Activated CD4-positive, CD25-positive, alpha-beta regulatory T cell (primary cell): ENCODE results near the gene SATB1.
"Not testable (repeated sequence)": the region's sequence is repeated elsewhere in the genome, so short reads cannot be mapped to it uniquely, and the experiment has no call there.

Experiments used
- DNase-seq, 4 experiments: peaks; one replicate each; lab custom pipeline; 2025; lab: John Stamatoyannopoulos, UW

The SATB1 gene

DNA sequence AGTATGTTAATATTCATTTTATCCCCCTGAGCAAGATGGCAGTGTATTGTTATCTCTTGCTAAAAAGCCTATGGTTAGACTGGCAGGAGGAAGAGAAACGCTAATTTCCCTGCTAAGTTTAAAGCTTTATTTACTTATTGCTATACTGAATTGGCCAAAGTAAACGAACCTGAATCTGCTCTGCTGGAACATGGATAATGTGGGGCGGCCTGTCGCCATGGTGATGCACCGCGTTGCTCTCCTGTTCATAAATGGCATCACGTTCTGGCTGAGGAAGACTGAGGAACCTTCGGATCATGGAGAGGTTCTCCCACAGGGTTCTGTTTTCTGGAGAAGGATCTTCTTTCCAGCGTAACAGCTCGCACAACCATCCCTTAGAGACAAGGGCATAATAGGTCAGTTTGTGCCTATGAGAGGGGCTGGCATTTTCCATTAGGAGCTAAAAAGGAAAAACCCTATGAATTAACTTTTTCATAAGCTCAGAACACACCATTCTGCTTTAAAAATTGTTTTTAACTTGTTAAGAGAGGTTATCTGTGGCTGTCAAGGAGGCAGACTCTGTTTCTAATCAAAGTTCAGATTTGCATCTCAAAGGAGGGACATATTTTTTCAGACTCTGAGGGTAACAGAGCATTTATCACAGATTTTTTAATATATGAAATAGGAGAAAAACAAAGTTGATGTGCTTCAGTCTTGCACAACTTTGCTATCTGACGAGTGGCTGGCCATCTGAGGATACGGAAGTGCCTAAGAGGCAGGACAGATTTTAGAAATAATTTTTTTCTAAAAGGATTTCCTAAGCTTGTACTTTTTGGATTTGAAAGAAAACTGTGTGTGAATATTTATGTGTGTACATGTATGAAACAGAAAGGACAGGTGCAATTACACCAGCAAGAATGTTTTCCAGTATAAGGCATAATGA lies 73.1 kb downstream of the SATB1 start:
- DNase-seq, result no peak

DNA sequence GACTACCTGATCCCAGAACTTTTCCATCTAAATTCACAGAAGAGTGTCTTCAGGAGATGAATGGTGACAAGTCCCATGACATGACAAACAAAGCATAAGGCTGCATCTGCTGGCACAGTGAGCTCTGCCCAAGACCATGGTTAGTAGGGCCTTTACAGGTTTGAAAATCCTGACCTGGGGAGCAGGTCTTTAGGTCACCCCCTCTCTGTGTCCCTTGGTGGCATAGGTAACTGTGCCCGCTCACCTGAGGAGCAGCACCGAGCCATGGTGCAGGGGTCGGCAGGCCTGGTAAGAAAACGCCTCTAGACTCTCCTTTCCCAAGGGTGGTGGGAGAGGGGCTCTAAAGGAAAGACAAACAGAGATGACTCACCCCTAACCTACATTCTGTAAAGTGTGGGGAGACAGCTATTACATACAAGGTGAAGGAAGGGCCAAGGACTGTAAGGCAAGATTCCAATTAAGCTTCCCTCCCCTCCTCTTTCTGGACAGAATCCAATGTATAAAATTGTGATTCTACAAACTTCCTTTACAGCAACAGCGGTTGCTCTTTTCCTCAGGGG lies 74.0 kb downstream of the SATB1 start:
- no peak for DNase-seq

DNA sequence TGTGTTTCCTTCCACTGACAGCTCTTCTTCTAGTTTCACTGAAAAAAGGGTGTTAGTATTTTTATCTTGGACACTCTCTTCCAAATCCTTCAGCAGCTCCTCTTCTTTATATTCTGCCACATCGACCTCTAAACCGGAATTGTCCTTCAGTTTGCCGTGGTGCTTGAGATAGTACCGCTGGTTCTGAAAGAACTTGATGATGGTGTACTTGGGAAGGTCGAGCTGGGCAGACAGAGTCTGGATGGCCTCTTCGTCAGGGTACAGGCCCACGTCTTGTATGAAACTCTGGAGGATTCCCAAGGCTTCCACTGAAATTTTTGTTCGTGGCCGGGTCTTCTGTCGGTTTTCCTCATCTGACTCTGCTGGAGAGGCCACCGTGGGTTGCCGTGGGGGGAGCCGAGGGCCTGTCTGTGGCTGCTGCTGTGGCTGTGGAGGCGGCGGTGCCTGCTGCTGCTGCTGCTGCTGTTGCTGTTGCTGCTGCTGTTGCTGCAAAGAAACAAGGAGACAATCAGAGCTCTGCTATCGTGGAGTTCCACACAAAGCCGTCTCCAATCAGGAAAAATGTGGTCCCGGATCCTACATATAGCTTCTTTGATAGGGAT lies 75.8 kb downstream of the SATB1 start:
- DNase-seq, result no peak

DNA sequence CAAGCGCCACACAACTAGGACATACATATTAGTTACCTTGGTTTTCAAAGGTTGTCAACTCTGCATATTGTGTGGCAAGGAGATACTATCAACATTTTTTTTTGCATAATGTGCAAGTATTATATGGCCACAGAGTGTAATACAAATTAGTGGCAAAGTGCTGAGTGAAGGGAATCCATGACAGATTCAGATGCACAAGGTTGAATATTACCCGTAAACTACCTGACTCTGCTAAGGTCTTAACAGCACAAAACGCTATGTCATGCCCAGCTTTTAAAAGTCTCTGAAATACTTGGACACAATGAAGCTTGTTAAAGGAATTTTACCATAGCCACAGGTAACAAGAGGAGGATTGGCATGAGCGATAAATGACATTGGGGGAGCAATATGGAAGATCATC lies 79.0 kb downstream of the SATB1 start:
- DNase-seq, result no peak

DNA sequence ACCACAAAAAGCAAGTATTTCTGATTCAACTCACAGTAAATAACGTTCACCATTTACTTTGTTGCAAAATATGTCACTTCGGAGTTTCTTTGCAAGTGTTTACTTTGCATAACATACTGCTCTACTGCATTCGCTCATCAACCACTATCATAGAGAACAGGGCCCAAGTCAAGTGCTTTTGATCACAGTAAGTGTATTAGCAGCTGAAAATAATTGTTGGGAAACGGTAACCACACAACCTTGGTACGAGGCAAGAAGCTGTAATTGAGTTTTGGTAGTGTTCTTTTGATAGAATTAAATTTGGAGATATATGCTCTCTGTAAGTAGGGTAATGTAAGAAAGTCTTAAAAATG lies 80.1 kb downstream of the SATB1 start:
- DNase-seq, result no peak

DNA sequence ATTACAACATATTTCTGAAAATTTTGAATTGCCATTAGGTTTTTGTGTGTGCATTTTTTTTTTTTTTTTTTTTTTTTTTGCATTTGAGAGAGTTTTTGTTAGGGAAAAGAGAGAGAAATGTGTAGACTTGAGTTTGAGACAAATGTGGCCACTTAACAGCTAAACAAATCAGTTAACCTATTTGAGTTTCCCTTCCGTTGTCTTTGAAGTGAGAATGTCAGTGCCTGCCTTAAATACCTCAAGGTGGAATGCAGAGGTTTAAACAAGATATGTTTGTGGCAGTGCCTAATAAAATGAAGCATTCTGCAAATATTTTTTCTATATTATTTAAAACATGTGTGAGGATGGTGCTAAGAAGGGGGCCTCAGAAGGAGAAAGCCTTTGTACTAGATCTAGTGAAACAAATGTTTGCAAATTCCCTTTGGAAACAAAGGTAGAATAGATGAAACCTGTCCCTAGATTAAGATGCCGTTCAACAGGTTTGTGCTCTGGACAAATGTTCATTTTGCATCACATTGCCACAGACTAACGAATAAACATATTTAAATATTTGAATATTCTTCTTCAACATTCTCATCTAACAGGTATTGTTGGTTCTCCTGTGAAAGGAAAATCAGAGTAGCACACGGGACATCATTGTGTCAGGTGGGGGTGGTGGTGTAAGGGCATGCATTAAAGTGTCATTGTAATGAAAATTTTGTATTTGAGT lies 80.7 kb downstream of the SATB1 start:
- no peak for DNase-seq

DNA sequence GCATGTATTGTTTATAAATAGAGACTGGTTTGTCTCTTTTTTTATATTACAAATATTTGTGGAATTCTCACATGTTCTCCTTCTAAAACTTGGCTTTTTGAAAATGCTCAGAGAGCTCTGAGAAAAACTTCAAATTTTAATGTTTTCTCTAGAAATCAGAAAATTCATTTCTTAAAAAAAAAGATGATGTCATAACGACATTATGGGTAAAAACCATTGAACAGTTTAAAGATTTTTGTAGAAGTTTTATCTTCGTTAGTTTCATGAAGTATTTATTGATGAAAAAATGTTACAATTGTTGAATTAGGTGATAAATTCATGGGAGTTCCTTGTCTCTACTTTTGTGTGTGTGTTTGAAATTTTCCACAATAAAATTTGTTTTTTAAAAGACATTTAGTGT lies 81.3 kb downstream of the SATB1 start:
- DNase-seq, result no peak

DNA sequence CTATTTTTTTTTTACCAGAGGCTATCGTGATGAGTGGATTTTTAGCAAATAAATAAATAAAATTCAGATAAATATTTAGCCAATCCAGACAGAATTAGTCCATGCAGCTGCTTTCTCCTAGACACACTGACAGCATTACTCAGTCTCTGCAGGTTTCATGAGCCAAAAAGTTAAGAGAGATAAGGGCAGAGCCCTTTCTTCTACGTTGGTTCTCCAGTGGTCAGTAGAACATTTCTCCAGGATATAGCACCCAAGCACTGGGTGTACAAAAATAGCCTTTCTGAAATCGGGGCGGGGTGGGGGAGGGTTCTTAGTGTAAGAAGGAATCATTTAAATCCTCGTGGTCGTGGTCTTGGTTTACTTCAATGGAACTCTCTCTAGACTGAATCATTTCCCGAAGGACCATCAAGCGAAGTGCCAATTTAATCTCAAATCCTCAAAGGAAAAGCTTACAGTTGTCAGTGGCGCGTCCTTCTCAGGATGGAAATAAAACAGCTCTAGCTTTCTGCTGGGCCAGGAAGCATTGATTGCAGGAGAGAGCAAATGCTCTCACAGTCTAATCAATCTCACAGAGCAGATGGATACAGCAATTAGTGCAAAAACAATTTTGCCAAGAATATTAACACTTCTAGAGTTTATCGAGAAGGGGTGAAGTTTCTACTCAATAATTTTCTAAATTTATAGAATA lies 86.2 kb downstream of the SATB1 start:
- no peak for DNase-seq

DNA sequence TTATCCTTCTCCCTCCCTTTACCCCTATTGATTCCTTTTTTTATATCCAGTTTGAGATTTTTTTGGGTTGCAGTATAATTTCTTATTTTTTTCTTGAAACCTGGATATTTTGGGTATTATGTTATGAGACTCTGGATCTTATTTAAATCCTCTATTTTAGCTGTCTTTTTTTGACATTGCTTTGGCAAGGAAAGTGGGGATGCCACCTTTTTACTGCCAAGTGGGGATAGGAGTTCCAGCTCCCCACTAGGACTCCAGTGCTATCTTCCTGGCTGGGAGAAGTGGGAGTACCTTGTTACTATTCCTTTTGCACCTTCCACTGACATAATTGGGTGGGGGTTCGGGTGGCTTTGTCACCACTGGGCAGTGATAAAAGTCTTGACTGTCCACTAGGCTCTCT lies 87.9 kb downstream of the SATB1 start:
- no peak for DNase-seq

DNA sequence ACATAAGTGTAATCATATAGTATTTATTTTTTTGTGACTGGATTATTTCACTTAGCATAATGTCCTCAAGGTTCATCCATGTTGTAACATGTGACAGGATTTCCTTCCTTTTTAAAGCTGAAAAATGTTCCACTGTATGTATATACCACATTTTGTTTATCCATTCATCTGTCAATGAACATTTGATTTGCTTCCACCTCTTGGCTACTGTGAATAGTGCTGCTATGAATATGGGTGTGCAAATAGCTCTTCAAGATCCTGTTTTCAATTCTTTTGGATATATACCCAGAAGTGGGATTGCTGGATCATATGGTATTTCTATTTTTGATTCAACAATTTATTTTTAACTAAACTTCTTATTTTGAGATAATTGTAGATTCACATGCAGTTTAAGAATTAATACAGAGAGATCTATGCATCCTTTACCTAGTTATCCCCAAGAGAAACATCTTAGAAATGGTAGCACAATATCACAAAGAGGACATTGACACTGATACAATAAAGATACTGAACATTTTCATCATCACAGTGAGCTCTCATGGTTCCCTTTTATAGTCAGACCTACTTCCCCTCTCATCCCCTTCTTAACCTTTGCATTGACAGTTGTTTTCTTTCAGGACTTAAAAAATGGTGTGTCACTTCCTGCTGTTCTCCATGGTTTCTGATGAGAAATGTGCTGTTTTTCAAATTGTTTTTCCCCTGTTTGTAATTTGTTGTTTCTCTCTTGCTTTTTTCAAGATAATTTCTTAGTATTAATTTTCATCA lies 90.1 kb downstream of the SATB1 start:
- DNase-seq, result no peak

DNA sequence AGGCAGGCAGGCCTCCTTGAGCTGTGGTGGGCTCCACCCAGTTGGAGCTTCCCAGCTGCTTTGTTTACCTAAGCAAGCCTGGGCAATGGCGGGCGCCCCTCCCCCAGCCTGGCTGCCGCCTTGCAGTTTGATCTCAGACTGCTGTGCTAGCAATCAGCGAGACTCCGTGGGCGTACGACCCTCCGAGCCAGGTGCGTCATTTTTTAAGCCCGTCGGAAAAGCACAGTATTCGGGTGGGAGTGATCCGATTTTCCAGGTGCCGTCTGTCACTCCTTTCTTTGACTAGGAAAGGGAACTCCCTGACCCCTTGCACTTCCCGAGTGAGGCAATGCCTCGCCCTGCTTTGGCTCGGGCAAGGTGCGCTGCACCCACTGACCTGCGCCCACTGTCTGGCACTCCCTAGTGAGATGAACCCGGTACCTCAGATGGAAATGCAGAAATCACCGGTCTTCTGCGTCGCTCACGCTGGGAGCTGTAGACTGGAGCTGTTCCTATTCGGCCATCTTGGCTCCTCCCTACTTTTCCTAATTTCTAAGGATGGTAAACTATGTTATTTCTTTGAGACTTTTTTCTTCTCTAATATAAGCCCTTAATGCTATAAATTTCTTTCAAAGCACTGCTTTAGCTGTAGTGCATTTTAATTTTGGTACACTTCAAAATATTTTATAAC lies 94.2 kb downstream of the SATB1 start:
- not testable (repeated sequence) for DNase-seq

DNA sequence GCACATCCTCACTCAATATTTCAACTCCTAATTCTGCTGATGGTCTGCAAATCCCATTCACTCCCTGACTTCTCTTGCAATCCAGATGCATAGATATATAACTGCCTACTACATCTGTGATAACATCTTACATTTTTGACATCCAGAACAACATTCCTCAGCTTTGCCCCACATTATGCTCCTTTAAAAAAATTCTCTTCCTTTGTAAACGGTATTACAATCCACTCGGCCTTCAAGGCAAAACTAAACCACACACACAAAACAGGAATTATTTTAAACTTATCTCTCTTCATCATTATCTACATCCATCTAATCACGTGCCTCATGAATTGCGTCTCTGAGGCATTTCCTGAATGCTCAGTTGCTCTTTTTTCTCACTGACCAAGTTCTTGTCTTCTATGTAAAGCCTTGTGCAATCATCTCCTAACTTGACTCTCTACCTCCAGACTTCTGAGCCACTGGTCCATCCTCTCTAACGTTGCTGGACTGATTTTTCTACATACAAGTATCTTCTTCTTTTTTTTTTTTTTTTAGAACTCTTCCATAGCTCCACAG lies 117.0 kb downstream of the SATB1 start:
- DNase-seq, result no peak

DNA sequence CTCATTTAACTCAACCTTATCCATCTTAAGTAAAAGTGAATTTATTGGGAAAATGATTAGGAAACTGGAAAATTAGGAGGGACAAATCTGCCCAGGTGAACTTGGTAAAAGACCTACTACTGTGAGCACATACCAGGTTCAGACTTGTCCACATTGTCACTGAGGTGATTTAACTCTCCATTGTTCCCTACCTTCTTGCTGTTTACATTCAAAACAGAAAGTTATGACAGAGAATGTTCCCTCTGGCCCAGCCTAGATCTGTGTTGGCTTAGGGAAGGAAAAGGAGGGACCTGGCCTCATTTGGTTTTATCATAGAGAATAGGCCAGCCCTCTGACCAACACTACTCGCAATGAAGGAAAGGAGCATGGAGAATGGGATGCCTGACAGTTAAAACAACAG lies 117.6 kb downstream of the SATB1 start:
- no peak for DNase-seq

DNA sequence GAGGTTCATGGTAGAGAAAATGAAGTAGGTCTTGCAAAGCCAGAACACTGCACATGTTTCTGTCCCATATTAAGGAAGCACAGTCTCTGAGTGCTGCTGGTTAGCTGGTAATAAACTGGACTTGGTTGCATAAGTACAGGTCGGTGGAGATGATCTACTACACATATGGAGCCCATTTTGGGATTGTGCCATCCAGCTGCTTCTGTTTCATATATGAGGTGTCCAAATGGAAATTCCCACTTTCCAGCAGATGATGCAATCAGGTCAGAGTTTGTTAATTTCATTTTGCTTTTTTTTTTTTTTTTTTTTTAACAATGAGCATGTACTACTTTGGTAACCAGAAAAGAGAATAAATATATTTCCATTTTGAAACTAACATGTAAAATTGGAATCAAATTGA lies 122.6 kb downstream of the SATB1 start:
- no peak for DNase-seq

DNA sequence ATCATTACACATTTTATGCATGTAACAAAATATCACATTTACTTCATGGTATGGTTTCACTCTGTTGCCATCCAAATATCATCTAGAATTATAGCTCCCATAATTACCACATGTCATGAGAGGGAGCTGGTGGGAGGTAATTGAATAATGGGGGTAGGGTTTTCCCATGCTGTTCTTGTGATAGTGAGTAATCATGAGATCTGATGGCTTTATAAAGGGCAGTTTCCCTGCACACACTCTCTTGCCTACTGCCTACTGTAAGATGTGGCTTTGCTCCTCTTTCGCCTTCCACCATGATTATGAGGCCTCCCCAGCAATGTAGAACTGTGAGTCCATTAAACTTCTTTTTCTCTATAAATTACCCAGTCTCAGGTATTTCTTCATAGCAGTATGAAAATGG lies 123.4 kb downstream of the SATB1 start:
- DNase-seq, result no peak

DNA sequence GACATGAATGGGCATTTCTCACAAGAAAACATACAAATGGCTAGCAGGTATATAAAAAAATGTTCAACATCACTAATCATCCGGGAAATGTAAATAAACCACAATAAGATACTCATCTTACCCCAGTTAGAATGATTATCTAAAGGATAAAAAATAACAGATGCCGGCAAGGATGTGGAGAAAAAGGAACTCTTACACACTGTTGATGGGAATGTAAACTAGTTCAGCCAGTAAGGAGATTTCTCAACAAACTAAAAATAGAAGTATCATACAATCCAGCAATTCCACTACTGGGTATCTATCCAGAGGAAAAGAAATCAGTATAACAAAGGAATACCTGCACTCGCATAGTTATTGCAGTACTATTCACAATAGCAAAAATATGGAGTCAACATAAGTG lies 124.2 kb downstream of the SATB1 start:
- no peak for DNase-seq

DNA sequence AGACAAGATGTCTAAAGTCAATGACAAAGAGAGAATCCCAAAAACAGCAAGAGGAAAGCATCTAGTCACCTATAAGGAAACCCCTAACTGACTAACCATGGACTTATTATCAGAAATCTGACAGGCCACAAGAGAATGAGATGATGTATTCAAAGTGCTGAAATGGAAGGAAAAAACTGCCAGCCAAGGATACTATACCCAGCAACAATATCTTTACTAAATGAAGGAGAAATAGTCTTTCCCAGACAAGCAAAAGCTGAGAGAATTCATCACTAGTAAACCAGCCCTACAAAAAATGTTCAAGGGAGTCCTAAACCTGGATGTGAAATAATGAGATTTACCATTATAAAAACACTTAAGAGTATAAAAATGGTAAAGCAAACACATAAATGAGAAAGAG lies 128.0 kb downstream of the SATB1 start:
- no peak for DNase-seq
